H1 (cell line): ENCODE measurements around the gene CCDC8. TPM values are rescaled to one million over a fixed set of nuclear protein-coding genes. Genes with fewer than 3 reads are reported as not detected.

Experiments used
- CTCF ChIA-PET: fragments of 300-600 bp; sonication (Branson Sonifier 250); formaldehyde crosslinking; loops from one replicate; lab custom pipeline; 2021; ENCODE audit not compliant: partially characterized antibody; lab: Charles Lee
- POLR2A ChIA-PET: fragments of 300-600 bp; sonication (Branson Sonifier 250); formaldehyde crosslinking; loops from one replicate; lab custom pipeline; 2021; ENCODE audit warnings: inconsistent platforms; ENCODE audit not compliant: partially characterized antibody; lab: Charles Lee
- DNase-seq, 2 experiments: peaks; one replicate each; pipeline versions ENCODE4 v3.0.0 to v3.0.0-alpha.2; 2010 to 2022; ENCODE audit warnings: low spot score in 2 of 2, low read depth in 1 of 2, mixed read lengths in 1 of 2
- FAIRE-seq: peaks from 2 replicates; lab custom pipeline; 2011; peaks lifted over from hg19 to GRCh38; lab: Jason Lieb, UNC
- H2AFZ ChIP-seq: 2 replicates; pipeline ENCODE4 v1.8.1; 2012; ENCODE audit warnings: low read length, inconsistent platforms
- H2AK5ac ChIP-seq: 2 replicates; pipeline ENCODE4 v1.6.1; 2013; ENCODE audit warnings: low read depth, low read length
- H2BK120ac ChIP-seq: replicated peaks from 2 replicates; pipeline ENCODE3; 2013; ENCODE audit warnings: low read depth, low read length, inconsistent platforms
- H2BK12ac ChIP-seq: 2 replicates; pipeline ENCODE4 v1.6.1; 2013; ENCODE audit warnings: low read depth, low read length
- H2BK15ac ChIP-seq: 2 replicates; pipeline ENCODE4 v1.6.1; 2013; ENCODE audit warnings: low read length
- H2BK20ac ChIP-seq: 2 replicates; pipeline ENCODE4 v1.6.1; 2013; ENCODE audit warnings: low read length
- H2BK5ac ChIP-seq: 2 replicates; pipeline ENCODE4 v1.6.1; 2013; ENCODE audit warnings: low read depth, low read length
- H3K14ac ChIP-seq: 2 replicates; pipeline ENCODE4 v1.6.1; 2013; ENCODE audit warnings: inconsistent platforms; ENCODE audit not compliant: insufficient read length
- H3K18ac ChIP-seq: 2 replicates; pipeline ENCODE4 v1.6.1; 2013; ENCODE audit warnings: low read length; ENCODE audit errors: extremely low read depth
- H3K23ac ChIP-seq: 2 replicates; pipeline ENCODE4 v1.6.1; 2013; ENCODE audit warnings: inconsistent platforms; ENCODE audit not compliant: insufficient read length
- H3K23me2 ChIP-seq: 2 replicates; pipeline ENCODE4 v1.6.1; 2013; ENCODE audit warnings: low read depth, low read length
- H3K27ac ChIP-seq: 2 replicates; pipeline ENCODE4 v1.6.1; 2011; ENCODE audit warnings: low read depth, low read length, inconsistent platforms
- H3K27me3 ChIP-seq, 4 experiments: replicated peaks in 1 of 4; 1 replicate in 1 of 4; 2 replicates in 3 of 4; pipeline versions ENCODE4 v1.6.1 to v1.8.1; 2011 to 2013; ENCODE audit warnings: low read length in 3 of 4, mild to moderate bottlenecking in 3 of 4, inconsistent platforms in 2 of 4, mixed read lengths in 2 of 4, moderate library complexity in 1 of 4; ENCODE audit not compliant: control insufficient read depth in 3 of 4, insufficient read depth in 3 of 4; ENCODE audit errors: extremely low read depth in 1 of 4
- H3K36me3 ChIP-seq, 4 experiments: 2 replicates each; pipeline versions ENCODE4 v1.6.1 to v1.8.1; 2011 to 2013; ENCODE audit warnings: mild to moderate bottlenecking in 4 of 4, low read length in 3 of 4, moderate library complexity in 2 of 4, control low read depth in 1 of 4, inconsistent platforms in 1 of 4; ENCODE audit not compliant: insufficient read depth in 4 of 4, control insufficient read depth in 2 of 4
- H3K4ac ChIP-seq: replicated peaks from 2 replicates; pipeline ENCODE3; 2013; ENCODE audit warnings: low read length, low read depth, mixed read lengths, inconsistent platforms; ENCODE audit not compliant: insufficient read length
- H3K4me1 ChIP-seq, 4 experiments: replicated peaks in 1 of 4; 1 replicate in 1 of 4; 2 replicates in 3 of 4; pipeline versions ENCODE4 v1.6.1 to v1.8.1; 2011 to 2013; ENCODE audit warnings: low read length in 3 of 4, inconsistent platforms in 2 of 4, mixed read lengths in 1 of 4; ENCODE audit not compliant: insufficient read depth in 4 of 4, control insufficient read depth in 3 of 4
- H3K4me2 ChIP-seq, 2 experiments: 2 replicates each; pipeline versions ENCODE4 v1.6.1 to v1.8.1; 2011 to 2013; ENCODE audit warnings: low read depth in 2 of 2, low read length in 2 of 2, control low read depth in 1 of 2, inconsistent platforms in 1 of 2, mild to moderate bottlenecking in 1 of 2; ENCODE audit not compliant: insufficient read depth in 1 of 2
- H3K4me3 ChIP-seq, 4 experiments: fragments of 200-600, 300-600 bp in 1 of 4; sonication (generic), shearing (Covaris generic), sonication (Bioruptor Twin) in 1 of 4; 2 replicates each; pipeline versions ENCODE4 v1.5.1 to v1.8.1; 2011 to 2016; ENCODE audit warnings: low read length in 4 of 4, low read depth in 3 of 4, control low read depth in 2 of 4, inconsistent platforms in 2 of 4, mild to moderate bottlenecking in 2 of 4, mixed read lengths in 1 of 4, moderate library complexity in 1 of 4; ENCODE audit not compliant: insufficient read depth in 2 of 4; ENCODE audit errors: extremely low read depth in 1 of 4
- H3K56ac ChIP-seq: replicated peaks from 2 replicates; pipeline ENCODE3; 2013; ENCODE audit warnings: low read depth, mild to moderate bottlenecking, mixed read lengths, low read length, inconsistent platforms; ENCODE audit not compliant: insufficient read length
- H3K79me1 ChIP-seq: 2 replicates; pipeline ENCODE4 v1.6.1; 2013; ENCODE audit warnings: low read depth, low read length, control low read depth
- H3K79me2 ChIP-seq, 2 experiments: 2 replicates each; pipeline versions ENCODE4 v1.6.1 to v1.8.1; 2012 to 2013; ENCODE audit warnings: low read length in 2 of 2, mild to moderate bottlenecking in 2 of 2, inconsistent platforms in 1 of 2; ENCODE audit not compliant: insufficient read depth in 2 of 2, control insufficient read depth in 1 of 2
- H3K9ac ChIP-seq, 4 experiments: replicated peaks in 1 of 4; 1 replicate in 1 of 4; 2 replicates in 3 of 4; pipeline versions ENCODE4 v1.6.1 to v1.8.1; 2011 to 2013; ENCODE audit warnings: low read depth in 3 of 4, low read length in 3 of 4, control low read depth in 2 of 4, mild to moderate bottlenecking in 2 of 4, moderate library complexity in 2 of 4, inconsistent platforms in 1 of 4; ENCODE audit errors: extremely low read depth in 1 of 4
- H3K9me3 ChIP-seq, 2 experiments: 2 replicates each; pipeline versions ENCODE4 v1.6.1 to v1.8.1; 2012 to 2013; ENCODE audit warnings: mild to moderate bottlenecking in 2 of 2, moderate library complexity in 2 of 2, control low read depth in 1 of 2, inconsistent platforms in 1 of 2, low read depth in 1 of 2, low read length in 1 of 2, mixed read lengths in 1 of 2; ENCODE audit not compliant: insufficient read depth in 2 of 2
- H4K20me1 ChIP-seq, 2 experiments: replicated peaks in 1 of 2; 2 replicates each; pipeline versions ENCODE3 to v1.8.1; 2011 to 2013; ENCODE audit warnings: inconsistent platforms in 2 of 2, low read length in 2 of 2, mild to moderate bottlenecking in 1 of 2; ENCODE audit not compliant: insufficient read depth in 2 of 2, control insufficient read depth in 1 of 2
- H4K5ac ChIP-seq: 2 replicates; pipeline ENCODE4 v1.6.1; 2013; ENCODE audit warnings: low read length, low read depth, mixed read lengths, inconsistent platforms; ENCODE audit not compliant: insufficient read length
- H4K8ac ChIP-seq: 2 replicates; pipeline ENCODE4 v1.8.0; 2013; ENCODE audit warnings: mild to moderate bottlenecking, moderate library complexity, low read length, inconsistent platforms; ENCODE audit not compliant: insufficient read depth; ENCODE audit errors: extremely low read depth
- H4K91ac ChIP-seq: replicated peaks from 2 replicates; pipeline ENCODE3; 2013; ENCODE audit warnings: low read length, mixed read lengths, inconsistent platforms; ENCODE audit not compliant: insufficient read length
- E2F6 ChIP-seq: IDR thresholded peaks from 2 replicates; pipeline ENCODE4 v1.6.1; 2012; ENCODE audit warnings: inconsistent platforms
- GTF2F1 ChIP-seq: IDR thresholded peaks from 2 replicates; pipeline ENCODE4 v1.6.1; 2012; ENCODE audit warnings: low read depth, low read length, improper control_type of control experiment, borderline replicate concordance
- JUN ChIP-seq: IDR thresholded peaks from 2 replicates; pipeline ENCODE4 v1.6.1; 2011; ENCODE audit warnings: low read depth, mild to moderate bottlenecking, improper control_type of control experiment, low read length
- WGBS, 2 experiments: shearing (Covaris generic) in 1 of 2; methylation state at CpG; one replicate each; pipeline versions ENCODE4 v1.1.6 to v1.1.7; 2013 to 2015; ENCODE audit warnings: low lambda C conversion rate in 2 of 2, mixed read lengths in 2 of 2, inconsistent platforms in 1 of 2, low coverage in 1 of 2, missing lambda C conversion rate in 1 of 2; ENCODE audit not compliant: insufficient replicate concordance in 2 of 2, insufficient coverage in 1 of 2, insufficient read length in 1 of 2; ENCODE audit errors: extremely low coverage in 1 of 2, missing lambda C conversion rate in 1 of 2; 5-methylcytosine and 5-hydroxymethylcytosine counted together
- polyA plus RNA-seq, 7 experiments: library from polyadenylated mRNA; depleted of rRNA in 3 of 7; stranded (reverse) in 5 of 7; unstranded in 2 of 7; fragments of >200 nt in 5 of 7; fragments of 200-250 nt in 2 of 7; gene quantifications; 1 replicate in 5 of 7; 2 replicates in 1 of 7; 4 replicates in 1 of 7; pipeline versions ENCODE4 v1.2.1 to v1.2.3, GENCODE V29; 2011 to 2013; ENCODE audit warnings: missing spikeins in 2 of 7, mixed read lengths in 2 of 7
- total RNA-seq: library from RNA; stranded (reverse); fragmentation: NEBNext Ultra II Directional; extraction: Animal tissue kit (Norgen Biotek cat#: 25700); gene quantifications from 2 replicates; pipeline ENCODE4 v1.2.1, GENCODE V29; 2021
- TF ChIP-seq, protein P1 (sequence below): IDR thresholded peaks from 2 replicates; pipeline ENCODE4 v1.6.1; 2011; ENCODE audit warnings: low read depth, mild to moderate bottlenecking, low read length; ENCODE audit not compliant: insufficient read depth

CCDC8 gene
- total and polyA plus RNA-seq, 2 of the 8 experiments (the other 6 are each of a cell fraction or from before 2014, with no cell fraction given), result 4.9 to 13.6 TPM

DNA sequence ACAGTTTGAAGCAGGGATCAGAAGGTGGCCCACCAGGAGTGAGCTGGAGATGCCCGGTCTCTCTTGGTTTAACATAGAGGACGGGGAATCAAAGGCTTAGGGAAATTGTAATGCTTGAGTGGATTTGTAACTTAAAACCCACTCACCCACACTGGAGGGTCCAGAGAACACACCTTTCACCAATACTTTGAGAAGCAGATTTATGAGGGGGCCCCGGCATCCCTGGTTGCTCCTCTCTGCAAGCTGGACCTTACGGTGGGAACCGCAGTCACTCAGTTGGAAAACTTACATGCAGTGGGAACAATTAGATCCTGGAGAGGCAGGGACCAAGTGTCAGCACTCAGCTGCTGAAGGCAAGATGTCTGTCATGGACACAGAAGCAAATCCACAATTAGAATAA is 45.9 kb downstream of the CCDC8 start:
- Histone ChIP-seq H2AFZ (no peak overlapping the region), H3K23me2 (no peaks in the 10 kb centered on the region), H4K8ac (no peak overlapping the region), H3K36me3 (peaks cover 0 to 15% (median 6%) of the 10 kb centered on the region in 4 experiments; a peak in 6 of 8 replicates), H3K79me1 (peaks cover 16% of the 10 kb centered on the region), H2BK120ac (no peak overlapping the region), H3K4me3 (no peak overlapping the region), H3K4ac (no peak overlapping the region), H2BK15ac (no peak overlapping the region), H3K9ac (no peak overlapping the region), H3K4me1 (peaks cover 1 to 9% (median 6%) of the 10 kb centered on the region in 4 experiments), H2AK5ac (no peak overlapping the region), H4K20me1 (peaks cover 3 to 18% of the 10 kb centered on the region in 2 experiments), H3K79me2 (peaks cover 3 to 63% of the 10 kb centered on the region in 2 experiments; a peak in 3 of 4 replicates), H3K56ac (no peak overlapping the region), H3K9me3 (no peaks in the 10 kb centered on the region), H2BK12ac (no peak overlapping the region), H2BK20ac (no peak overlapping the region), H3K27me3 (no peaks in the 10 kb centered on the region), H2BK5ac (no peak overlapping the region), H4K5ac (no peak overlapping the region), H3K23ac (no peak overlapping the region), H4K91ac (no peak overlapping the region), H3K18ac (no peak overlapping the region), H3K27ac (no peak overlapping the region), H3K14ac (no peak overlapping the region), H3K4me2 (no peak overlapping the region)
- FAIRE-seq (no peak), DNase-seq (no peak)
- TF ChIP-seq GTF2F1 (no peak), E2F6 (no peak), JUN (no peak)
- TF ChIP-seq, protein P1, sequence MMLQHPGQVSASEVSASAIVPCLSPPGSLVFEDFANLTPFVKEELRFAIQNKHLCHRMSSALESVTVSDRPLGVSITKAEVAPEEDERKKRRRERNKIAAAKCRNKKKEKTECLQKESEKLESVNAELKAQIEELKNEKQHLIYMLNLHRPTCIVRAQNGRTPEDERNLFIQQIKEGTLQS, result no peak
- 93% methylated on average over 5 of the region's 5 CpGs; no CpG with 5 or more reads in 1 of the 2 experiments for WGBS, 2 experiments
- CTCF ChIA-PET, result interaction anchor here (0.6 to 7.5 kb wide), 10 partner anchors 11 to 289 kb away, joined by 3 to 58 read pairs (median 4); partner anchors contain the start of gene PPP5C
- POLR2A ChIA-PET, result no interaction called here
